ENCODE data around the gene MYOM1. TPM values are rescaled to one million over a fixed set of nuclear protein-coding genes. Genes with fewer than 3 reads are reported as not detected.

The MYOM1 gene
- total RNA-seq, 4 donors from 2014 or later, result 3.1 to 15.8 (median 9.0) TPM

DNA sequence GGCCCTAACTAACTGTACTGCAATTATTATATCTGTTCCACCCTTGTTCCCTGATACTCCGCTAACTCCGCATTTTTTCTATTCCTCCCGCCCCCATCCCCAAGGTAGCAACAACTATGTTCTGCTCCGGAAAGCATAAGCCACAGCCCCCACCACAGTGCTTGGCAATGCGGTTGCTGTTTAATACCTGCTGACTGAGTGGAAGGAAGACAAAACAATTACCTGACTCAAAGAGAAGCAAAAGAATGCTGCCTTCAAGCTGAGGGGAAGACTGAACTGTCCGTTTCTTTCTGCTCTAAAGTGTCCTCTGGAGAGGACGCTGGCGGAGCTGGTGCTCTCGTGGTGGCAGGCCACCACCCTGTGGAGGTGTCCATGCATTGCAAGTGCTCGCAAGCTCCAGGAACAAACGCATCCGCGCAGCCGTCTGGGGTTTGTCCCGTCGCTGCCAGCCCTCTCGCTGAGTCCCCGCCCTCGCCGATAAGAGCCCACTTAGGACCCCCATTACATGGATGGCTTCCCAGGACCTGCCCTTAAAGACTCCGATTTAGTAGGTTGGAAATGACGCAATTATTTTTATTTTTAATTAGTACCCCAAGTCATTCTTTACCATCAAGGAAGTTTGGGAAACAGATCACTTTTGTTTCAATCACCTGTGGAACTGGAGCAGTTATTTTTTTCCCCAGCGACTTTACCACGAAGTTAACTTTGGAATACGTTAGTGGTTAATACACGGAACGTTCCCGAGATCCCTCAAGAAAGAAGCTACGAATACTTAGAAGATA is 26.3 kb upstream of the MYOM1 start:
- intact Hi-C loops (cut with DNase I; ENCODE audit: low total_unique reads), result loop anchor here (10.0 kb wide), 1 partner anchor 321 kb away; no protein-coding TSS in a partner anchor
- peak; percentile 84 to 86 for DNase-seq
- Histone ChIP-seq H3K36me3 (no peaks in the 10 kb centered on the region), H3K27ac (peak overlapping the region; percentile 92 to 98), H3K27me3 (no peaks in the 10 kb centered on the region), H3K4me1 (peaks cover 0 to 6% of the 10 kb centered on the region in 2 donors), H3K4me3 (peak overlapping the region; percentile 72 to 99), H3K9me3 (no peaks in the 10 kb centered on the region)
- TF ChIP-seq POLR2A (IDR thresholded peaks at IDR 0.05), result peak in 1 of 2 donors; percentile 27
- TF ChIP-seq, protein P1, sequence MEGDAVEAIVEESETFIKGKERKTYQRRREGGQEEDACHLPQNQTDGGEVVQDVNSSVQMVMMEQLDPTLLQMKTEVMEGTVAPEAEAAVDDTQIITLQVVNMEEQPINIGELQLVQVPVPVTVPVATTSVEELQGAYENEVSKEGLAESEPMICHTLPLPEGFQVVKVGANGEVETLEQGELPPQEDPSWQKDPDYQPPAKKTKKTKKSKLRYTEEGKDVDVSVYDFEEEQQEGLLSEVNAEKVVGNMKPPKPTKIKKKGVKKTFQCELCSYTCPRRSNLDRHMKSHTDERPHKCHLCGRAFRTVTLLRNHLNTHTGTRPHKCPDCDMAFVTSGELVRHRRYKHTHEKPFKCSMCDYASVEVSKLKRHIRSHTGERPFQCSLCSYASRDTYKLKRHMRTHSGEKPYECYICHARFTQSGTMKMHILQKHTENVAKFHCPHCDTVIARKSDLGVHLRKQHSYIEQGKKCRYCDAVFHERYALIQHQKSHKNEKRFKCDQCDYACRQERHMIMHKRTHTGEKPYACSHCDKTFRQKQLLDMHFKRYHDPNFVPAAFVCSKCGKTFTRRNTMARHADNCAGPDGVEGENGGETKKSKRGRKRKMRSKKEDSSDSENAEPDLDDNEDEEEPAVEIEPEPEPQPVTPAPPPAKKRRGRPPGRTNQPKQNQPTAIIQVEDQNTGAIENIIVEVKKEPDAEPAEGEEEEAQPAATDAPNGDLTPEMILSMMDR (IDR thresholded peaks at IDR 0.05), result peak; percentile 93

DNA sequence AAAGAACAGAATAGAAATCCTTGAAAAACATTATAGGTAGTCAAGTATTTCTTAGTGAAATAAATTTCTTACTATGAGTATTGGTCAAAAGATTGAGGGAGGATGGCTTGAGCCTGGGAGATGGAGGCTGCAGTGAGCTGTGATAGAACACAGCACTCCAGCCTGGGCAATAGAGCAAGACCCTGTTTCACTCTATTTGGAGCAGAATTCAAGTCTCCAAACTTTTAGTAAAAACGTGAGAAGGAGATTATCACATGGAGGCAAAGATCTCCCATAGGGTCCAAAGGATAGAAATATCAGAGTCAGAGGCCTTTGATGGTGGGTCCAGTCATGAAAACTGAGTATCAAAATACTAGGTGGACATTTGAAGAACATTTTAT is 25.4 kb upstream of the MYOM1 start:
- intact Hi-C loops (cut with DNase I; ENCODE audit: low total_unique reads), result loop anchor here (10.0 kb wide), 1 partner anchor 320 kb away; no protein-coding TSS in a partner anchor
- H3K27ac ChIP-seq, result peak overlapping the region; percentile 92 to 98
- H3K27me3 ChIP-seq, result no peaks in the 10 kb centered on the region
- TF ChIP-seq, protein P1 (IDR thresholded peaks at IDR 0.05), result no peak
- TF ChIP-seq POLR2A (IDR thresholded peaks at IDR 0.05), result no peak
- DNase-seq, result no peak
- H3K4me3 ChIP-seq, result no peak overlapping the region
- H3K36me3 ChIP-seq, result no peaks in the 10 kb centered on the region
- peaks cover 0 to 6% of the 10 kb centered on the region in 2 donors for H3K4me1 ChIP-seq
- H3K9me3 ChIP-seq, result no peaks in the 10 kb centered on the region

DNA sequence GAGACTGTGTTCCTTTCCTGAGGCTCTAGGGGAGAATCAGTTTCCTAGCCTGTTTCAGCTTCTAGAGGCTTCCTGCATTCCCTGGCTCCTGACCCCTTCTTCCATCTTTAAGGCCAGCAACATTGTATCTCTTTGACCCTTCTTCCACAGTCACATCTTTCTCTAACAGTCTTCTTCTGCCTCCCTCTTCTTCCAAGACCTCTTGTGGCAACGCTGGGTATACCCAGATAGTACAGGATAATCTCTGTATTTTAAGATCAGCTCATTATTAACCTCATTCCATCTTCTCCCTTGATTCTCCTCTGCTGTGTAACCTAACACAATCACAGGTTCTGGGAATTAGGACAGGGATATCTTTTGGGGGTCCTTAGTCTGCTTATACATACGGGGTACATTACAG is 19.0 kb upstream of the MYOM1 start:
- TF ChIP-seq, protein P1 (IDR thresholded peaks at IDR 0.05), result no peak
- TF ChIP-seq POLR2A (IDR thresholded peaks at IDR 0.05), result no peak
- H3K27me3 ChIP-seq, result no peaks in the 10 kb centered on the region
- H3K4me3 ChIP-seq, result no peak overlapping the region
- intact Hi-C loops (cut with DNase I; ENCODE audit: low total_unique reads), result no loop called here
- H3K27ac ChIP-seq, result no peak overlapping the region
- H3K9me3 ChIP-seq, result no peaks in the 10 kb centered on the region
- H3K36me3 ChIP-seq, result no peaks in the 10 kb centered on the region
- DNase-seq, result no peak
- H3K4me1 ChIP-seq, result no peaks in the 10 kb centered on the region

DNA sequence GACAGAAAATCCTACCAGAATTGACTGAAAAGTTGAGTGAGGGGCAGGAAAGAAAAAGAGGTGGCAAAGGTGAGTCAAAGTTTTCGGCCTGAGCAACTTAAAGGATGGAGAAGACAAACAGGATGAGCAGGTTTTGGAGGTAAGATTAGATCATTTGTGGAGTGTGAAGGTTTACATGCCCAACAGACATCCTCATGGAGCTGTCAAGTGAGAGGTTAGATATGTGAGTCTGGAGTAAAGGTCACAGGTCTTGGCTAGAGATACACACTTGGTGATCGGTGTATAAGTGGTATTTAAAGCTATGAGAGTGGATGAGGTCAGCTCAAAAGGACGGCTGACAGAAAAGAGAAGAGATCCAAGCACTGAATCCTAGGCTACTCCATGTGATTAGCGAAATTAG is 16.7 kb upstream of the MYOM1 start:
- Histone ChIP-seq H3K36me3 (no peaks in the 10 kb centered on the region), H3K27ac (no peak overlapping the region), H3K4me1 (no peaks in the 10 kb centered on the region), H3K9me3 (no peaks in the 10 kb centered on the region), H3K27me3 (no peaks in the 10 kb centered on the region), H3K4me3 (no peak overlapping the region)
- intact Hi-C loops (cut with DNase I; ENCODE audit: low total_unique reads), result no loop called here
- DNase-seq, result no peak
- TF ChIP-seq, protein P1 (IDR thresholded peaks at IDR 0.05), result no peak
- no peak for TF ChIP-seq POLR2A (IDR thresholded peaks at IDR 0.05)

DNA sequence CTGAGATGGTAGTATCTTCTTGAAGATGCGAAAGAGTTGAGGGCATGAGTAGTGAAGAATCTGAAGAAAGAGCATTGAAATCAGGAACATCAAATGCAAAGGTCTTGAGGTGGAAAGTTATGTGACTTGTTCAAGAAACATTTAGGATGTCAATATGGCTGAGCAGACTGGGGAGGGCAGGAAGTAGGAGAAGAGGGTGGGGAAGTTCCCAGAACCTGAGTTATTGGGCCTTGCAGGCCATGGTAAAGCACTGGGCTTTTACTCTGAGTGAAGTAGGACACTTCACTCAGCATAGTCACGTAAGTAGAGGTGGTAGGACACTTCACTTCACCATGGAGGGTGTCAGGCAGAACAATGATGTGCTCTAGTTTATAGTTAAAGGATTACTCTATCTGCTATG is 16.1 kb upstream of the MYOM1 start:
- no peaks in the 10 kb centered on the region for H3K4me1 ChIP-seq
- TF ChIP-seq POLR2A (IDR thresholded peaks at IDR 0.05), result no peak
- TF ChIP-seq, protein P1 (IDR thresholded peaks at IDR 0.05), result no peak
- no peak overlapping the region for H3K4me3 ChIP-seq
- intact Hi-C loops (cut with DNase I; ENCODE audit: low total_unique reads), result no loop called here
- no peak for DNase-seq
- no peaks in the 10 kb centered on the region for H3K9me3 ChIP-seq
- H3K27ac ChIP-seq, result no peak overlapping the region
- no peaks in the 10 kb centered on the region for H3K36me3 ChIP-seq
- H3K27me3 ChIP-seq, result no peaks in the 10 kb centered on the region

All from uterus (tissue), 4 donors.